ENCODE measurements around the gene F7. TPM values are rescaled to one million over a fixed set of nuclear protein-coding genes. Genes with fewer than 3 reads are reported as not detected.

F7 gene
- total and polyA plus RNA-seq, 9 of the 15 experiments (the other 6 are each of a cell fraction or from before 2014, with no cell fraction given): not detected

- TF ChIP-seq ETV6 (IDR thresholded peaks at IDR 0.05; ENCODE audit: borderline replicate concordance in 1 of 2, low read depth in 2 of 2, low read length in 1 of 2) (no peak), ETV6 (CRISPR knock-in tag; IDR thresholded peaks at IDR 0.05; ENCODE audit: borderline replicate concordance) (no peak), ZNF24 (IDR thresholded peaks at IDR 0.05) (no peak), MYC (IDR thresholded peaks at IDR 0.05; ENCODE audit: low read depth, low read length) (peak; percentile 63), MYC (CRISPR knock-in tag; IDR thresholded peaks at IDR 0.05; ENCODE audit: borderline replicate concordance, low read depth) (no peak), GMEB1 (CRISPR knock-in tag; IDR thresholded peaks at IDR 0.05) (no peak), JUND (IDR thresholded peaks at IDR 0.05; ENCODE audit: borderline replicate concordance, low read depth, low read length) (no peak), JUND (tag; IDR thresholded peaks at IDR 0.05; ENCODE audit: borderline replicate concordance, low read depth, low read length) (no peak), ZNF639 (CRISPR knock-in tag; conservative IDR thresholded peaks at IDR 0.05 in 1 of 2, IDR thresholded peaks at IDR 0.05 in 1 of 2) (peak in 1 of 2 experiments; percentile 57; a peak in 2 of 4 replicates)
- TF ChIP-seq, protein P1, sequence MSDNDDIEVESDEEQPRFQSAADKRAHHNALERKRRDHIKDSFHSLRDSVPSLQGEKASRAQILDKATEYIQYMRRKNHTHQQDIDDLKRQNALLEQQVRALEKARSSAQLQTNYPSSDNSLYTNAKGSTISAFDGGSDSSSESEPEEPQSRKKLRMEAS (CRISPR knock-in tag; IDR thresholded peaks at IDR 0.05): no peak
Measured at GRCh38 chr13:113153810-113154748, 48.5 kb downstream of the F7 start (continued).
